HepG2 (cell line): ENCODE data around the gene CPNE4. TPM values are rescaled to one million over a fixed set of nuclear protein-coding genes. Genes with fewer than 3 reads are reported as not detected.

Source experiments
- ATAC-seq: fragments of 200-7000 bp; cut with Tn5 transposase; 3 replicates; pipeline ENCODE4 v1.9.1; 2020; ENCODE audit warnings: mild to moderate bottlenecking, moderate library complexity
- BruUV-seq: library from RNA; stranded (reverse); fragments of 400-500 nt; replicated peaks from 2 replicates; lab custom pipeline; 2021; lab: Mats Ljungman, UMichigan
- CTCF ChIA-PET: fragments of 300-600 bp; formaldehyde crosslinking; extraction: SDS; loops from one replicate; lab custom pipeline; 2021; ENCODE audit warnings: low total read pairs, inconsistent platforms, low intra/inter-chr PET ratio; lab: Yijun Ruan, JAX
- POLR2A ChIA-PET: fragments of 350-600 bp; sonication (Branson Sonifier 250); formaldehyde crosslinking; loops from one replicate; lab custom pipeline; 2020; ENCODE audit warnings: antibody characterized with exemption, inconsistent platforms; lab: Yijun Ruan, JAX
- DNase-seq: peaks from one replicate; pipeline ENCODE4 v3.0.0-alpha.2; 2015; ENCODE audit warnings: low spot score
- FAIRE-seq: peaks from 3 replicates; lab custom pipeline; 2011; peaks lifted over from hg19 to GRCh38; lab: Jason Lieb, UNC
- H2AFZ ChIP-seq: one replicate; pipeline ENCODE4 v1.6.1; 2011; ENCODE audit warnings: low read length, inconsistent platforms
- H3K27ac ChIP-seq: fragments of 300-600 bp; 3 replicates; pipeline ENCODE4 v1.8.0; 2011; ENCODE audit warnings: mixed run types, mild to moderate bottlenecking, mixed read lengths, low read length, inconsistent platforms; ENCODE audit not compliant: insufficient read depth; ENCODE audit errors: extremely low read length
- H3K27me3 ChIP-seq, 2 experiments: fragments of 200-600 bp in 1 of 2; 2 replicates in 1 of 2; 3 replicates in 1 of 2; pipeline versions ENCODE4 v1.6.0 to v1.8.0; 2011; ENCODE audit warnings: low read length in 2 of 2, mild to moderate bottlenecking in 2 of 2, moderate library complexity in 2 of 2, inconsistent platforms in 1 of 2; ENCODE audit not compliant: insufficient read depth in 2 of 2, control insufficient read depth in 1 of 2
- H3K36me3 ChIP-seq, 2 experiments: fragments of 200-600 bp in 1 of 2; replicated peaks in 1 of 2; 2 replicates in 1 of 2; 3 replicates in 1 of 2; pipeline versions ENCODE4 v1.5.1 to v1.8.0; 2011; ENCODE audit warnings: low read length in 2 of 2, inconsistent platforms in 1 of 2; ENCODE audit not compliant: insufficient read depth in 2 of 2, control insufficient read depth in 1 of 2
- H3K4me1 ChIP-seq: 2 replicates; pipeline ENCODE4 v1.5.1; 2012; ENCODE audit warnings: low read length, inconsistent platforms; ENCODE audit not compliant: insufficient read depth
- H3K4me2 ChIP-seq: 2 replicates; pipeline ENCODE4 v1.6.0; 2011; ENCODE audit warnings: low read depth, low read length, inconsistent platforms
- H3K4me3 ChIP-seq, 3 experiments: fragments of 200-600 bp in 1 of 3; sonication (generic), shearing (Covaris generic) in 1 of 3; replicated peaks in 1 of 3; 2 replicates each; pipeline ENCODE4 v1.5.1; 2011 to 2016; ENCODE audit warnings: low read length in 3 of 3, inconsistent platforms in 2 of 3, low read depth in 2 of 3, mild to moderate bottlenecking in 2 of 3, control low read depth in 1 of 3, mixed read lengths in 1 of 3; ENCODE audit not compliant: insufficient read depth in 1 of 3
- H3K79me2 ChIP-seq: one replicate; pipeline ENCODE4 v1.6.1; 2011; ENCODE audit warnings: low read length, inconsistent platforms; ENCODE audit not compliant: insufficient read depth
- H3K9ac ChIP-seq: 2 replicates; pipeline ENCODE4 v1.6.0; 2011; ENCODE audit warnings: mild to moderate bottlenecking, low read depth, low read length, inconsistent platforms; ENCODE audit not compliant: insufficient read depth
- H3K9me3 ChIP-seq: 2 replicates; pipeline ENCODE4 v1.5.1; 2012; ENCODE audit warnings: mild to moderate bottlenecking, low read length
- H4K20me1 ChIP-seq: 2 replicates; pipeline ENCODE4 v1.6.0; 2011; ENCODE audit warnings: inconsistent platforms, mild to moderate bottlenecking, low read length, moderate library complexity; ENCODE audit not compliant: insufficient read depth
- DBP ChIP-seq: sonication (generic); formaldehyde crosslinking; IDR thresholded peaks from 2 replicates; pipeline ENCODE4 v1.4.0; 2020; ENCODE audit warnings: missing genetic modification reagents; ENCODE audit errors: not compliant biosample characterization
- GPBP1L1 ChIP-seq: sonication (generic); formaldehyde crosslinking; IDR thresholded peaks from 2 replicates; pipeline ENCODE4 v1.5.0; 2020; ENCODE audit warnings: mild to moderate bottlenecking, missing genetic modification reagents
- HNRNPUL1 ChIP-seq: fragments of 200-400 bp; formaldehyde crosslinking; IDR thresholded peaks from 2 replicates; pipeline ENCODE4 v1.6.1; 2017; ENCODE audit warnings: low read depth, mild to moderate bottlenecking, low read length, moderate library complexity
- PRDM15 ChIP-seq: sonication (generic); formaldehyde crosslinking; IDR thresholded peaks from 2 replicates; pipeline ENCODE4 v1.4.0; 2020; ENCODE audit warnings: missing genetic modification reagents
- ZNF142 ChIP-seq: sonication (generic); formaldehyde crosslinking; IDR thresholded peaks from 2 replicates; pipeline ENCODE4 v1.4.0; 2020; ENCODE audit warnings: missing genetic modification reagents
- WGBS: methylation state at CpG from one replicate; pipeline ENCODE4 v1.1.6; 2017; ENCODE audit warnings: low lambda C conversion rate; 5-methylcytosine and 5-hydroxymethylcytosine counted together
- in situ Hi-C: cut with HindIII; loops from 2 replicates; pipeline ENCODE4 v1.10.0; 2017; ENCODE audit warnings: low pct_unique_long_range_greater_than_20kb; ENCODE audit not compliant: extremely low pct_ligation_motif_present
- intact Hi-C: fragments of 100-400 bp; cut with micrococcal nuclease; formaldehyde crosslinking; loops from one replicate; pipeline ENCODE4 v1.10.0; 2022; ENCODE audit not compliant: unreplicated experiment
- polyA plus RNA-seq, 8 experiments: library from polyadenylated mRNA; depleted of rRNA in 3 of 8; stranded (reverse) in 7 of 8; unstranded in 1 of 8; fragments of >200 nt; fragmentation: Illumina TruSeq in 4 of 8; extraction: Trizol in 4 of 8; gene quantifications; 2 replicates each; pipeline versions ENCODE4 v1.2.1 to v1.2.3, GENCODE V29; 2011 to 2016; ENCODE audit warnings: low read depth in 4 of 8, missing spikeins in 1 of 8, mixed read lengths in 1 of 8; ENCODE audit not compliant: insufficient read depth in 1 of 8
- total RNA-seq, 5 experiments: library from RNA; depleted of rRNA; stranded (reverse); fragments of >200 nt; fragmentation: Illumina TruSeq; extraction: Trizol; gene quantifications; 2 replicates each; pipeline ENCODE4 v1.2.3, GENCODE V29; 2016; ENCODE audit warnings: low read depth in 1 of 5

The CPNE4 gene
- total and polyA plus RNA-seq, 2 of the 13 experiments (the other 11 are each of a cell fraction or from before 2014, with no cell fraction given) = not detected

- ATAC-seq (no peak), FAIRE-seq (no peak), DNase-seq (no peak)
- Histone ChIP-seq H3K9ac (no peak overlapping the region), H3K4me1 (peaks cover 13% of the 10 kb centered on the region), H3K27me3 (0 out of 5 replicates have a peak, but pooled peaks cover 0 to 3% of the 10 kb centered on the region in 2 experiments), H3K4me2 (no peak overlapping the region), H3K27ac (no peak overlapping the region), H3K9me3 (no peaks in the 10 kb centered on the region), H2AFZ (no peak overlapping the region)
- WGBS = 0% methylated on average over 1 of the region's 1 CpG
- in situ Hi-C loops = no loop called here
- CTCF ChIA-PET = no interaction called here
- POLR2A ChIA-PET = no interaction called here
- no peak for TF ChIP-seq HNRNPUL1
- TF ChIP-seq, all 625 proteins: peak for 0
- intact Hi-C loops = no loop called here
- Histone ChIP-seq H3K4me3 (no peak overlapping the region), H4K20me1 (no peaks in the 10 kb centered on the region), H3K36me3 (no peaks in the 10 kb centered on the region), H3K79me2 (no peaks in the 10 kb centered on the region)
- BruUV-seq = no TSS peak
These were observed 133.9 kb downstream of the CPNE4 start for GRCh38 chr3:131900891-131901290.

- BruUV-seq = no TSS peak
- no peak for ATAC-seq
- TF ChIP-seq ZNF142 (no peak), DBP (no peak), GPBP1L1 (CRISPR knock-in tag) (no peak), PRDM15 (CRISPR knock-in tag) (no peak)
These were observed 135.8 kb downstream of the CPNE4 start for GRCh38 chr3:131899021-131899420.

More at GRCh38 chr3:131899021-131899420, 135.8 kb downstream of the CPNE4 start:
- Histone ChIP-seq H3K4me2 (no peak overlapping the region), H3K9ac (no peak overlapping the region), H3K27ac (no peak overlapping the region), H4K20me1 (no peaks in the 10 kb centered on the region), H3K4me3 (no peak overlapping the region), H3K4me1 (peaks cover 7% of the 10 kb centered on the region), H2AFZ (no peak overlapping the region), H3K79me2 (no peaks in the 10 kb centered on the region), H3K9me3 (no peaks in the 10 kb centered on the region), H3K36me3 (no peaks in the 10 kb centered on the region), H3K27me3 (0 out of 5 replicates have a peak, but pooled peaks cover 0 to 3% of the 10 kb centered on the region in 2 experiments)
- ChIA-PET POLR2A (no interaction called here), CTCF (no interaction called here)
- in situ Hi-C loops = no loop called here
- WGBS = under 1% methylated on average over 5 of the region's 5 CpGs
- FAIRE-seq = no peak
- DNase-seq = no peak
- intact Hi-C loops = no loop called here
